DOHH2 (cell line): ENCODE measurements around the gene ALAS1.

Source experiments
- EZH2phosphoT487 ChIP-seq: fragments of 200-600 bp; sonication (generic); IDR thresholded peaks from 2 replicates; pipeline ENCODE4 v1.6.1; 2017; ENCODE audit warnings: borderline replicate concordance, mild to moderate bottlenecking, antibody characterized with exemption, low read length, moderate library complexity, mixed read lengths
- TF ChIP-seq, protein P1 (sequence below): fragments of 200-600 bp; sonication (generic); IDR thresholded peaks from one replicate; pipeline ENCODE4 v1.5.1; 2014; ENCODE audit warnings: antibody characterized with exemption, mild to moderate bottlenecking, low read depth, low read length; ENCODE audit not compliant: poor library complexity, severe bottlenecking

DNA sequence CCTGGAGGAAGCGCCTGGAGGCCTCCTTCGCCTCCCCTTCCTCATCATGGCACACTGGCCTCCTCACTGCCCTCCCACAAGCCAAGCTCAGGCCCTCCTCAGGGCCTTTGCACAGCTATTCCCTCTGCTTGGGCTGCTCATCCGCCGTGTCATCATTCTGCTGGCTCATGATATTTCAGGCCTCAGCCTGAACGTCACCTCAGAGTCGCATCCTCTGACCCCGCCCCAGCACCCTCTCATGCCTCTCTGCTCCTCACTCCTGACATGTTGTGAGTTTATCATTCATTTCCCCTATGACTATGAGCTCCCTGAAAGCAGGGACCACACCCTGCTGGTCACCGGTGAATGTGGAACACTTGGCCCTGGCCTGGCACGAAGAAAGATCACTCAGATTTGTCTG lies 23.1 kb upstream of the ALAS1 start:
- TF ChIP-seq, protein P1, sequence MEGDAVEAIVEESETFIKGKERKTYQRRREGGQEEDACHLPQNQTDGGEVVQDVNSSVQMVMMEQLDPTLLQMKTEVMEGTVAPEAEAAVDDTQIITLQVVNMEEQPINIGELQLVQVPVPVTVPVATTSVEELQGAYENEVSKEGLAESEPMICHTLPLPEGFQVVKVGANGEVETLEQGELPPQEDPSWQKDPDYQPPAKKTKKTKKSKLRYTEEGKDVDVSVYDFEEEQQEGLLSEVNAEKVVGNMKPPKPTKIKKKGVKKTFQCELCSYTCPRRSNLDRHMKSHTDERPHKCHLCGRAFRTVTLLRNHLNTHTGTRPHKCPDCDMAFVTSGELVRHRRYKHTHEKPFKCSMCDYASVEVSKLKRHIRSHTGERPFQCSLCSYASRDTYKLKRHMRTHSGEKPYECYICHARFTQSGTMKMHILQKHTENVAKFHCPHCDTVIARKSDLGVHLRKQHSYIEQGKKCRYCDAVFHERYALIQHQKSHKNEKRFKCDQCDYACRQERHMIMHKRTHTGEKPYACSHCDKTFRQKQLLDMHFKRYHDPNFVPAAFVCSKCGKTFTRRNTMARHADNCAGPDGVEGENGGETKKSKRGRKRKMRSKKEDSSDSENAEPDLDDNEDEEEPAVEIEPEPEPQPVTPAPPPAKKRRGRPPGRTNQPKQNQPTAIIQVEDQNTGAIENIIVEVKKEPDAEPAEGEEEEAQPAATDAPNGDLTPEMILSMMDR, result no peak
- no peak for TF ChIP-seq EZH2phosphoT487
